ENCODE data around the gene LRRD1.

The LRRD1 gene

GRCh38 chr7:92134271-92135051 lies 44.5 kb downstream of the LRRD1 start, which contains the start of gene CYP51A1:
TSS of gene CYP51A1 (minus strand) at chr7:92134477. CDS start at chr7:92134364, 113 bp downstream.
- TF ChIP-seq, protein P1, sequence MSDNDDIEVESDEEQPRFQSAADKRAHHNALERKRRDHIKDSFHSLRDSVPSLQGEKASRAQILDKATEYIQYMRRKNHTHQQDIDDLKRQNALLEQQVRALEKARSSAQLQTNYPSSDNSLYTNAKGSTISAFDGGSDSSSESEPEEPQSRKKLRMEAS (IDR thresholded peaks at IDR 0.05; ENCODE audit: low read depth, low read length), result no peak
- TF ChIP-seq, protein P2, sequence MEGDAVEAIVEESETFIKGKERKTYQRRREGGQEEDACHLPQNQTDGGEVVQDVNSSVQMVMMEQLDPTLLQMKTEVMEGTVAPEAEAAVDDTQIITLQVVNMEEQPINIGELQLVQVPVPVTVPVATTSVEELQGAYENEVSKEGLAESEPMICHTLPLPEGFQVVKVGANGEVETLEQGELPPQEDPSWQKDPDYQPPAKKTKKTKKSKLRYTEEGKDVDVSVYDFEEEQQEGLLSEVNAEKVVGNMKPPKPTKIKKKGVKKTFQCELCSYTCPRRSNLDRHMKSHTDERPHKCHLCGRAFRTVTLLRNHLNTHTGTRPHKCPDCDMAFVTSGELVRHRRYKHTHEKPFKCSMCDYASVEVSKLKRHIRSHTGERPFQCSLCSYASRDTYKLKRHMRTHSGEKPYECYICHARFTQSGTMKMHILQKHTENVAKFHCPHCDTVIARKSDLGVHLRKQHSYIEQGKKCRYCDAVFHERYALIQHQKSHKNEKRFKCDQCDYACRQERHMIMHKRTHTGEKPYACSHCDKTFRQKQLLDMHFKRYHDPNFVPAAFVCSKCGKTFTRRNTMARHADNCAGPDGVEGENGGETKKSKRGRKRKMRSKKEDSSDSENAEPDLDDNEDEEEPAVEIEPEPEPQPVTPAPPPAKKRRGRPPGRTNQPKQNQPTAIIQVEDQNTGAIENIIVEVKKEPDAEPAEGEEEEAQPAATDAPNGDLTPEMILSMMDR (IDR thresholded peaks at IDR 0.05; ENCODE audit: low read depth, low read length), result no peak
- DNase-seq (ENCODE audit: low read depth), result peak; percentile 93

DNA sequence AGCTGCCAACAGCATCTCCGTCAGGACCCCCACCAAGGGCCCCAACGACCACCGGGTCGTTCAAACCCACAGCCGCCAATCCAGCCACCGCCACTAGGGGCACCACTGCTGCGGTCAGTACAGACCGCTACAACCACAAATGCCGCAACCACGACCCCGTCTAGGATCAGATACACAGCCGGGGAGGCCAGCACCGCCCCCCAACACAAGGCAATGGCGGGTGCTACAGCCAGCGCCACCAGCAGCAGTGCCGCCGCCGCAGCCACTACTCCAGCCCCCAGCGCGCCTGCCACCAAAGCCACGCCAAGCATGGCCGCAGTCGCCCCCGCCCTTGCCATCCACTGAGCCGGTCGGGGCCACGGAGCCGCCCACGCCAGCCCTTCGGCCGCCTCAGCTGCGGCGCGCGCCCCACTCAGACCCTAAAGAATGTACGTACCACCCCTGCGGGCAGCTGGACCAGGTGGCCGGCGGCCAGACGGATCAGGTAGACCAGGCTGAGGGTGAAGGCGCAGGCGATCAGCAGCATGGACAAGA lies 45.1 kb downstream of the LRRD1 start:
- TF ChIP-seq, protein P2 (IDR thresholded peaks at IDR 0.05; ENCODE audit: low read depth, low read length), result peak; percentile 85
- TF ChIP-seq, protein P1 (IDR thresholded peaks at IDR 0.05; ENCODE audit: low read depth, low read length), result no peak
- DNase-seq (ENCODE audit: low read depth), result peak; percentile 81
- H3K4me3 ChIP-seq (ENCODE audit: low read depth, low read length), result peak overlapping the region; percentile 80

More at GRCh38 chr7:92134271-92135051, 44.5 kb downstream of the LRRD1 start, which contains the start of gene CYP51A1:
- H3K4me3 ChIP-seq (ENCODE audit: low read depth, low read length), result peak within 1 kb of the TSS; percentile 80

GRCh38 chr7:92133133-92133736 lies 45.7 kb downstream of the LRRD1 start:
- peak overlapping the region; percentile 80 for H3K4me3 ChIP-seq (ENCODE audit: low read depth, low read length)
- peak; percentile 49 for DNase-seq (ENCODE audit: low read depth)
- no peak for TF ChIP-seq MYC (IDR thresholded peaks at IDR 0.05; ENCODE audit: low read depth, low read length)

DNA sequence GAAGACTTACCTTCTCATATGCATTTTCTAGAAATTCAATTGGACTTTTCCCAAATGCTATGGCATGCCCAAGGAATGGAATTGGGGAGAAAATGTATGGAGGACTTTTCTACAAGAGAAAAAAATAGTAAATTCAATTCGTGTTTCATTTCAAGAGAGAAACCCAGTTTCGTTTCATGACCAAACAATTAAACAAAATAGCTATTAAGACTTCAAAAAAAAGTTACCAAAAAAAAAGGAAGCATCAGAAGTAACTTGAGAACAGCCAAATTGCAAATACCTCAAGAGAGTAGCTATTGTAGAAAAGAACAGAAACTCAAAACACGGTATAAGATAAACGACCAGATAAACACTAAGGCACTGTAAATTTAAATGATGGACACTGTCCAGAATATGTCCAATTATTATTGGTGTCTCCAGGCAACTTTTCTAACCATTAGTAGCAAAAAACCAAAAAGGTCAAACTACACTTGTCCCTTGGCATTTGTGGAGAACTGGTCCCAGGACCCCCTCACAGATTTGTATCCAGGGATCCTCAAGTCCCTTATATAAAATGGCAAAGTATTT lies 47.1 kb downstream of the LRRD1 start:
- peak overlapping the region; percentile 80 for H3K4me3 ChIP-seq (ENCODE audit: low read depth, low read length)
- TF ChIP-seq POLR2A (IDR thresholded peaks at IDR 0.05; ENCODE audit: extremely low read depth, insufficient read length) (no peak), MYC (IDR thresholded peaks at IDR 0.05; ENCODE audit: low read depth, low read length) (no peak)
- TF ChIP-seq, protein P1 (IDR thresholded peaks at IDR 0.05; ENCODE audit: low read depth, low read length), result no peak
- TF ChIP-seq, protein P2 (IDR thresholded peaks at IDR 0.05; ENCODE audit: low read depth, low read length), result no peak

GRCh38 chr7:92131093-92131492 lies 47.8 kb downstream of the LRRD1 start:
- TF ChIP-seq POLR2A (IDR thresholded peaks at IDR 0.05; ENCODE audit: extremely low read depth, insufficient read length) (no peak), MYC (IDR thresholded peaks at IDR 0.05; ENCODE audit: low read depth, low read length) (no peak)
- TF ChIP-seq, protein P2 (IDR thresholded peaks at IDR 0.05; ENCODE audit: low read depth, low read length), result no peak
- TF ChIP-seq, protein P1 (IDR thresholded peaks at IDR 0.05; ENCODE audit: low read depth, low read length), result no peak
- H3K4me3 ChIP-seq (ENCODE audit: low read depth, low read length), result no peak overlapping the region
- no peak for DNase-seq (ENCODE audit: low read depth)

More for the DNA sequence above, 47.1 kb downstream of the LRRD1 start:
- no peak for DNase-seq (ENCODE audit: low read depth)

DNA sequence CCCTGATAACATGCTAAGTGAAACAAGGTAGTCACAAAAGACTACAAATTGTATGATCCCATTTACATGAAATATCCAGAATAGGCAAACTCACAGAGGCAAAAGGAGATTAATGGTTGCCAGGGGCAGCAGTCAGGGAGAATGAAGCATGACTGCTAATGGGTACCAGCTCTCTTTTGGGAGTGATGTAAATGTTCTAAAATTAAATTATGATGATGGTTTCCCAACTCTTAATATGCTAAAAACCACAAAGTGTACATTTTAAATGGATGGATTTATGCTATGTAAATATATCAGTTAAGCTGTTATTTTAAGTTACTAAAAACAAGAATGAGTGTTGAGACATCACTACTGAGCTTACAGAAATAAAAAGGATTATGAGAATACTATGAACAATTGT lies 57.3 kb downstream of the LRRD1 start:
- no peak overlapping the region for H3K4me3 ChIP-seq (ENCODE audit: low read depth, low read length)
- TF ChIP-seq, protein P1 (IDR thresholded peaks at IDR 0.05; ENCODE audit: low read depth, low read length), result no peak
- TF ChIP-seq MYC (IDR thresholded peaks at IDR 0.05; ENCODE audit: low read depth, low read length) (no peak), POLR2A (IDR thresholded peaks at IDR 0.05; ENCODE audit: extremely low read depth, insufficient read length) (no peak)
- TF ChIP-seq, protein P2 (IDR thresholded peaks at IDR 0.05; ENCODE audit: low read depth, low read length), result no peak
- DNase-seq (ENCODE audit: low read depth), result no peak

Measured in NB4 (cell line).